Measurements from ENCODE around the gene ADAMTS7.
"Not testable (repeated sequence)": the region's sequence is repeated elsewhere in the genome, so short reads cannot be mapped to it uniquely, and the experiment has no call there.

Gene ADAMTS7

GRCh38 chr15:78765154-78765860 lies 46.0 kb downstream of the ADAMTS7 start:
- DNase-seq: not testable (repeated sequence)

DNA sequence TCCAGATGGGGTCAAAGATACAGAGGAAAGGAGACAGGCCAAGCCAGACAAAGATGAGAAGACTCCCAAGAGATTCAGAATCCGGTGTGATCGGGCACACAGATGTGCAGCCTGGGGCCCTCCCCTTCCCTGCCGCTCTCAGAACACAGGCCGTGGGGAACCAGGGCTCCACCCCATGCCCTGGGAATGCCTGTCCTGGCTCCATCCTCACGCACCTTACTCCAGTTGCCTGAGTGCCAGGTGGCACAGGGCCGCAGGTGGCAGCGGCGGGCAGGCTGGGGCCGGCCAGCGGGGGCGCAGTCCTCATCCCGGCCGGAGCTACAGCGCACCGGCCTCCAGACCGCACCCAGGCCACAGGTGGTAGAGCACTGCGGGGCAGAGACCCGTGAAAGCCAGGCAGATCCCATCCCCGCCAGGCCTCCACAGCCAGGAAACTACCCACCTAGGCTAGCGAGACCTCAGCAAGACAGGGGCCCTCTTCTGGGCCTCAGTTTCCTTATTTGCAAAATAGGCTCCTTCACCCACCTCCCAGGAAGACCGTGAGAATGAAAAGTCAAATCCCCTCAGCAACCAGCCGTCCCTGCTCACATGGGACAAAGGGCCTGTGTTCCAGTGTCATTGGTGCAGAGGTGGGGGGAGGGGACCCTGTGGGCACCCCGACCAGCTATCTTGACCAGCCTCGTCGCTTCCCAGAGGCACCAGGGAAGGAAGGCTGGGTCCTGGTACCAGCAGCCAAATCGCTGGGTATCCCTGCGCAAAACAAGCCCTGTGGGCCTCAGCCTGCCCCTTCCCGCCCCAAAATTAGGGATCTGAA lies 46.7 kb downstream of the ADAMTS7 start:
- DNase-seq: not testable (repeated sequence)

DNA sequence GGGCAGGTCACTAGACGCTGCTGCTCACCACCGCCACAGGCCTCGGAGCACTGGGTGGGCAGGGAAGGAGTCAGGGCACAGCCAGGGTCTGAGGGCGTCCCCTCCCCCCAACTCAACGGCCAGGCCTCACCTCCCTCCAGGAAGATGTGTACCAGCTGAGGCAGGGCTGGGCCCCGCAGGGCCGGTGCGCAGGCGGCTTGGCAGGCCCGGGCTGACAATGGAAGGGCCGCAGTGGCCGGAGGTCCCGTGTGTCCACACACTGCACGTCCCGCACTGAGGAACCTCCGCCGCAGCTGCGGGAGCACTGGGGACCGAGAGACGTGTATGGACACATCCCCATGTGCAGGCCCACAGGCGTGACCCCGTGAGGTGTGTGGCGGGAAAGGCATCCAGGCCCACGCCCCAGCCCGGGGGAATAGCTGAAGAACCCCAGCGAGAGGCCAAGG lies 47.4 kb downstream of the ADAMTS7 start:
- no peak for DNase-seq

GRCh38 chr15:78762985-78763795 lies 48.1 kb downstream of the ADAMTS7 start:
- DNase-seq: no peak

DNA sequence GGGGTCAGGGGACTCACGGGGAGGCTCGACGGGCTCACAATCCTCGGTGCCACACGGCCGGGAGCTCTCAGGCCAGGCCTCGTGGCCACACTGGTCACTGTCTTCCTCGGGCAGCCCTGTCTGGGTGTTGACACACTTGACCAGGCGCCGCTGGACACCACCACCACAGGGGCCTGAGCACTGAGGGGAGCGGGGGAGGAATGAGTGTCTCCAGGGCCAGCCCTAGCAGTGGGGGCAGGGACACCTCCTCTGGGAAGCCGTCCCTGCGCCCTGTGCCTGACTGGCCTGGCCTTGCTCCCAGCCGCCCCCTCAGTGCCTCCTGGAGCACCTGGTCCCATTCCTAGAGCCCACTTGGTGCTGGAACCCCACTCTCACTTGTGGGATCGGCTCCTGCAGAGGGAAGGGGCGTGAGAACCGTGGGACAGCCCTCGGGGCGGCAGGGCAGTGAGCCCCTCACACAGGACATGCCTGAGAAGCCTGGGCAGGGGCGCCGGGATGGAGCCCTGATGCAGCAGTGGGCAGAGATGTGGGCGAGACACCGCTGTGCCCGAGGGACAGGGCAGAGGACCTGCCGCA lies 48.8 kb downstream of the ADAMTS7 start:
- DNase-seq: not testable (repeated sequence)

GRCh38 chr15:78761891-78762385 lies 49.3 kb downstream of the ADAMTS7 start:
- DNase-seq: no peak

DNA sequence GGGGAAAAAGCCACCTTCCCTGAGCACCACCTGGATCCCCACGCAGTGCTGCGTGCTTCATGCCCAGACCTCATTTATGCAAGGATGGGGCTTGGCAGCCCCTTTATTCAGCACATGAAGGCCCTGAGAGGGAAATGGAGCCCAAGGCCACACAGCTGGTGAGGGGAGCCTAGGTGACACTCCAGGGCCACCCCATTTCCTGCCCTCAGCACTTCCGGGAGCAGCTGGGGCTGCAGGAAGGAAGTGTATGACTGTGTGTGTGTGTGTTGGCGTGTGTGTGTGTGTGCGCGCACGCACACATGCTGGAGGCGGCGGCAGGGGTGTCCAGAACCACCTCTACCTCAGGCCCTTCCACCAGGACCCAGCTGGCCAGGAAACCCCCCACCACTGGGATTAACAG lies 49.8 kb downstream of the ADAMTS7 start:
- DNase-seq: not testable (repeated sequence)

GRCh38 chr15:78761020-78761419 lies 50.2 kb downstream of the ADAMTS7 start:
- no peak for DNase-seq

DNA sequence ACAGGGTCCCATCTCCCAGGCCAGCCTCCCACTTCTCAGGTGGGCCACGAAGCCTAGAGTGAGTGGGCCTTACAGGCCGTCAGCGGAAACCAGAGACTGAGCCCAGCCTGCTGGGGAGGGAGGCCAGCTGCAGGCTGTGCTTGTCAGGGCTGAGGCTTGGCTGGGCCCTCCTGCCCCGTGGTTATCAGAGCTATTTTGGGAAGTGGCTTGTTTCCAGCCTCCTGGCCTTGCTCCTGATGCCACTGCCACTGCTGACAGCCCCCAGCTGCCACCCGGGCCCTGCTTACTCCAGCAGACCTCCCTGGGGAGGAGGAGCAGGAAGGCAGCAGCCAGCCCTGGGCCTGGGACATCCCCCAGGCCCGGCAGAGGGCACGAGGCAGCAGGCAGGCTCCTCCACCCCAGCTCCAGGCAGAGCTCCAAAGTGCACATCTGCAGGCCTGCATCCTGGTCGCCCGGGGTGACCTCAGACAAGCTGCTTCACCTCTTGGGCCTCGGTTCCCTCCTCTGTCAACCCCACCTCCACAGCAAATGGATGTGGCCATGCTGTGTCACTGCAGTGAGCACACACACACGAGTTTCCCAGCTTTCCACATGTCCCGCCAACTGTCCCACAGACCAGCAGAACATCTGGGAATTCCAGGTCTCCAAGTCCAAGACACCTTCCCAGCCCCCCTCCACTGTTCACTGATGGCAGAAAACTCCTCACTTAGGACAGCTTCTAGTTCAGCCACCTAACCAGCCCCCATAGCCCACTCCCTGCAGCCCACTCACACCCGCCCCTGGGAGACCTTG lies 51.0 kb downstream of the ADAMTS7 start:
- DNase-seq: not testable (repeated sequence)

- DNase-seq: not testable (repeated sequence)
These were observed 51.8 kb downstream of the ADAMTS7 start for GRCh38 chr15:78759361-78759998.

- DNase-seq: not testable (repeated sequence)
These were observed 52.6 kb downstream of the ADAMTS7 start for GRCh38 chr15:78758486-78759200.

GRCh38 chr15:78758084-78758483 lies 53.2 kb downstream of the ADAMTS7 start:
- not testable (repeated sequence) for DNase-seq

GRCh38 chr15:78757636-78757905 lies 53.7 kb downstream of the ADAMTS7 start:
- no peak for DNase-seq

DNA sequence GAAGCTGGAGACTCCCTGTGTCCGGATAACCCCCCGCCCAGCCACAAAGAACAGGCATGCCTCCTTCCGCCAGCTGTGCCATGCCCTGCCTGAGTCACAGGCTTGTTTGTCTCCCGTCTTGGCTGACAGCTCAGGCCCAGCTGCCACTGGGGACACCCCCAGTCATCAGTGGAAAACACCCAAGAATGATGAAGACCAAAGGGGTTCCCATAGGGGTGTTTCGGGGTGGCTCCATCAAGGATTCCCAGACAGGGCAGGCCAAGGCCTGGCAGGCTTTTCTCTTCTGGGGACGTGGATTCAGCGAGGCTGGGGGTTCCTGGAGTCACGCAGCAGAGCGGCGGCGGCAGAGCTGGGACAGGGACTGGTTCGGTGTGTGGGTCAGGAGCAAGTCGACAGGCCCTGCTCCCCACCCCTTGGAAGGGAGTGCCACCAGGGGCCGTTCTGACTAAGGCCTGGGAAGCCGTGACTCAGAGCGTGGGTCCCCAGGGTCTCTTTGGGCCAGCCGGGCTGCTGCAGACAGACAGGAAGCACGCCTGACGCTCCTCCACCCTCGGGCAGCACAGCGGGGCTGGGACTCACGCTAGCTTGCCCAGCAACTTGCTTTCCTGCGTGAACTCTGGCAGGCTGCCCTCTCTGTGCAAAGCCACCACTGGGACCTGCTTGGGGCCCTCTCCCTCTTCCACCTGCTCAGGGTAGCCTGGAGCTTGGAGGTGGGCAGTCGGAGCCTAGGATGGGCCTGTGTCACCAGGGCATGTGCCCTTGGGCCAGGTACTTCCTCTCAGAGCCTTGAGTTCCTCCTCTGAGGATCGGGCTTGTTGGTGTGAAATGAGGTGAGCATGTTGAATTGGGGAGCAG lies 54.3 kb downstream of the ADAMTS7 start:
- not testable (repeated sequence) for DNase-seq

- not testable (repeated sequence) for DNase-seq
These were observed 55.2 kb downstream of the ADAMTS7 start for GRCh38 chr15:78755900-78756591.

- DNase-seq: not testable (repeated sequence)
These were observed 56.5 kb downstream of the ADAMTS7 start for GRCh38 chr15:78754637-78755280.

- not testable (repeated sequence) for DNase-seq
These were observed 57.3 kb downstream of the ADAMTS7 start for GRCh38 chr15:78753751-78754535.

DNA sequence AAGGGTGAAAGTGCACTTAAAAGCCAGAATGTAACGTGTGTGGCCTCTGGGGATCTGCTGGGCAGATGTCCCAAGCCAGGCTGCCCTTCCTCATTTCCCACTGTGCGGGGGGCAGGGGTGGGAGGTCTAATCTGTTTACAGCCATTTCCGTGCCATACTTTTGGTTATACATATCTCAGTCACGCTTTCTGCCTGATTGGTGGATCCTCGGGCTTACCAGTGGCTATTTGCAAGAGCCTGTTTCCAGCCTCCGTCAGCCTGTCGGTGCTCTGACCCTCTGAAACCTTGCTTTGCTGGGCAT lies 58.0 kb downstream of the ADAMTS7 start:
- DNase-seq: not testable (repeated sequence)
